GM12872 (cell line): ENCODE measurements around the gene CCNQ.

ENCODE experiments used
- CTCF ChIP-seq: IDR thresholded peaks from 3 replicates; pipeline ENCODE4 v1.5.1; 2011; ENCODE audit warnings: low read depth, mild to moderate bottlenecking, low read length, moderate library complexity; ENCODE audit not compliant: insufficient read depth

Gene CCNQ

GRCh38 chrX:153568451-153569011 lies 30.4 kb downstream of the CCNQ start:
- peak; percentile 31 for TF ChIP-seq CTCF

- no peak for TF ChIP-seq CTCF
Measured at GRCh38 chrX:153565996-153566580, 32.9 kb downstream of the CCNQ start.

- TF ChIP-seq CTCF = no peak
Measured at GRCh38 chrX:153564047-153564606, 34.8 kb downstream of the CCNQ start.

- TF ChIP-seq CTCF = no peak
Measured at GRCh38 chrX:153562546-153562945, 36.4 kb downstream of the CCNQ start.

- no peak for TF ChIP-seq CTCF
Measured at GRCh38 chrX:153561337-153561736, 37.6 kb downstream of the CCNQ start.

GRCh38 chrX:153560466-153560865 lies 38.5 kb downstream of the CCNQ start:
- no peak for TF ChIP-seq CTCF

GRCh38 chrX:153560000-153560399 lies 38.9 kb downstream of the CCNQ start:
- TF ChIP-seq CTCF = no peak
